Kidney (tissue), 14 donors: ENCODE results near the gene HOXC4. TPM values are rescaled to one million over a fixed set of nuclear protein-coding genes. Genes with fewer than 3 reads are reported as not detected.

Experiments used
- DNase-seq, 5 donors: peaks; one replicate each; pipeline ENCODE4 v3.0.0-alpha.2; 2013 to 2020
- FAIRE-seq: peaks from 2 replicates; lab custom pipeline; 2012; peaks lifted over from hg19 to GRCh38; lab: Jason Lieb, UNC
- H3K27ac ChIP-seq, 2 donors: one replicate each; pipeline ENCODE4 v1.7.0; 2013; ENCODE audit warnings: low read depth in 2 of 2, low read length in 2 of 2, inconsistent platforms in 1 of 2
- H3K27me3 ChIP-seq: one replicate; pipeline ENCODE4 v1.7.1; 2013; ENCODE audit warnings: low read length, inconsistent platforms; ENCODE audit not compliant: control insufficient read depth, insufficient read depth
- H3K36me3 ChIP-seq, 3 donors: one replicate each; pipeline versions ENCODE4 v1.7.0 to v1.7.1; 2013; ENCODE audit warnings: low read length in 3 of 3, control low read depth in 1 of 3, inconsistent platforms in 1 of 3; ENCODE audit not compliant: insufficient read depth in 3 of 3, control insufficient read depth in 2 of 3
- H3K4me1 ChIP-seq, 3 donors: one replicate each; pipeline versions ENCODE4 v1.7.0 to v1.7.1; 2013; ENCODE audit warnings: low read length in 3 of 3, inconsistent platforms in 1 of 3, low read depth in 1 of 3; ENCODE audit not compliant: control insufficient read depth in 2 of 3, insufficient read depth in 2 of 3
- H3K4me3 ChIP-seq, 3 donors: one replicate each; pipeline versions ENCODE4 v1.7.0 to v1.8.1; 2013; ENCODE audit warnings: low read length in 3 of 3, control low read depth in 1 of 3, inconsistent platforms in 1 of 3
- H3K9ac ChIP-seq, 3 donors: one replicate each; pipeline versions ENCODE4 v1.7.0 to v1.7.1; 2013; ENCODE audit warnings: low read length in 3 of 3, control low read depth in 1 of 3, inconsistent platforms in 1 of 3
- H3K9me3 ChIP-seq, 3 donors: one replicate each; pipeline versions ENCODE4 v1.7.0 to v1.7.1; 2013; ENCODE audit warnings: low read length in 3 of 3, control low read depth in 1 of 3, inconsistent platforms in 1 of 3; ENCODE audit not compliant: control insufficient read depth in 2 of 3, insufficient read depth in 1 of 3
- intact Hi-C: fragments of 100-400 bp; cut with DNase I; formaldehyde crosslinking; loops from one replicate; pipeline ENCODE4 v1.11.1; 2022
- polyA plus RNA-seq: library from polyadenylated mRNA; stranded (reverse); fragments of 350-450 nt; fragmentation: Illumina TruSeq; extraction: RNeasy Lipid Tissue Mini Kit (QIAGEN cat#74804); gene quantifications from one replicate; pipeline ENCODE4 v1.2.3, GENCODE V29; 2014; ENCODE audit warnings: low read depth, low replicate concordance; ENCODE audit not compliant: insufficient read depth
- total RNA-seq: library from RNA; stranded (reverse); fragmentation: NEBNext Ultra II Directional; extraction: Animal tissue kit (Norgen Biotek cat#: 25700); gene quantifications from one replicate; pipeline ENCODE4 v1.2.1, GENCODE V29; 2021
- TF ChIP-seq, protein P1 (sequence below): IDR thresholded peaks from 3 replicates; pipeline ENCODE4 v1.5.1; 2012; ENCODE audit warnings: mild to moderate bottlenecking, moderate library complexity, borderline replicate concordance; ENCODE audit not compliant: insufficient read depth; ENCODE audit errors: extremely low read depth
- donor health status: control.
- donor health status: control.
- donor health status: control.
- donor health status: control.
- donor health status: control.
- donor health status: DM: yes; HTN: yes; CAD: no.
- donor health status: Normal renal cell carcinoma (clear cell type).

The HOXC4 gene
- total and polyA plus RNA-seq, 2 donors from 2014 or later, result 13.9 to 24.5 TPM

DNA sequence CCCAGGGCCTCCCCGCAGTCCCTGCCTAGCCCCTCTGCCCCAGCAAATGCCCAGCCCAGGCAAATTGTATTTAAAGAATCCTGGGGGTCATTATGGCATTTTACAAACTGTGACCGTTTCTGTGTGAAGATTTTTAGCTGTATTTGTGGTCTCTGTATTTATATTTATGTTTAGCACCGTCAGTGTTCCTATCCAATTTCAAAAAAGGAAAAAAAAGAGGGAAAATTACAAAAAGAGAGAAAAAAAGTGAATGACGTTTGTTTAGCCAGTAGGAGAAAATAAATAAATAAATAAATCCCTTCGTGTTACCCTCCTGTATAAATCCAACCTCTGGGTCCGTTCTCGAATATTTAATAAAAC, 23.2 kb upstream of the HOXC4 start:
- TF ChIP-seq, protein P1, sequence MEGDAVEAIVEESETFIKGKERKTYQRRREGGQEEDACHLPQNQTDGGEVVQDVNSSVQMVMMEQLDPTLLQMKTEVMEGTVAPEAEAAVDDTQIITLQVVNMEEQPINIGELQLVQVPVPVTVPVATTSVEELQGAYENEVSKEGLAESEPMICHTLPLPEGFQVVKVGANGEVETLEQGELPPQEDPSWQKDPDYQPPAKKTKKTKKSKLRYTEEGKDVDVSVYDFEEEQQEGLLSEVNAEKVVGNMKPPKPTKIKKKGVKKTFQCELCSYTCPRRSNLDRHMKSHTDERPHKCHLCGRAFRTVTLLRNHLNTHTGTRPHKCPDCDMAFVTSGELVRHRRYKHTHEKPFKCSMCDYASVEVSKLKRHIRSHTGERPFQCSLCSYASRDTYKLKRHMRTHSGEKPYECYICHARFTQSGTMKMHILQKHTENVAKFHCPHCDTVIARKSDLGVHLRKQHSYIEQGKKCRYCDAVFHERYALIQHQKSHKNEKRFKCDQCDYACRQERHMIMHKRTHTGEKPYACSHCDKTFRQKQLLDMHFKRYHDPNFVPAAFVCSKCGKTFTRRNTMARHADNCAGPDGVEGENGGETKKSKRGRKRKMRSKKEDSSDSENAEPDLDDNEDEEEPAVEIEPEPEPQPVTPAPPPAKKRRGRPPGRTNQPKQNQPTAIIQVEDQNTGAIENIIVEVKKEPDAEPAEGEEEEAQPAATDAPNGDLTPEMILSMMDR, result no peak
- H3K4me3 ChIP-seq, result no peak overlapping the region
- H3K27me3 ChIP-seq, result peaks cover 3% of the 10 kb centered on the region
- no peak overlapping the region for H3K27ac ChIP-seq
- intact Hi-C loops, result loop anchor here (10.0 kb wide), 1 partner anchor 104 kb away; no protein-coding TSS in a partner anchor
- DNase-seq (no peak), FAIRE-seq (no peak)
- H3K9me3 ChIP-seq, result no peaks in the 10 kb centered on the region
- peaks cover 7 to 14% (median 9%) of the 10 kb centered on the region in 3 donors for H3K4me1 ChIP-seq
- H3K36me3 ChIP-seq, result peaks cover 0 to 4% (median 0%) of the 10 kb centered on the region in 3 donors
- no peak overlapping the region for H3K9ac ChIP-seq

DNA sequence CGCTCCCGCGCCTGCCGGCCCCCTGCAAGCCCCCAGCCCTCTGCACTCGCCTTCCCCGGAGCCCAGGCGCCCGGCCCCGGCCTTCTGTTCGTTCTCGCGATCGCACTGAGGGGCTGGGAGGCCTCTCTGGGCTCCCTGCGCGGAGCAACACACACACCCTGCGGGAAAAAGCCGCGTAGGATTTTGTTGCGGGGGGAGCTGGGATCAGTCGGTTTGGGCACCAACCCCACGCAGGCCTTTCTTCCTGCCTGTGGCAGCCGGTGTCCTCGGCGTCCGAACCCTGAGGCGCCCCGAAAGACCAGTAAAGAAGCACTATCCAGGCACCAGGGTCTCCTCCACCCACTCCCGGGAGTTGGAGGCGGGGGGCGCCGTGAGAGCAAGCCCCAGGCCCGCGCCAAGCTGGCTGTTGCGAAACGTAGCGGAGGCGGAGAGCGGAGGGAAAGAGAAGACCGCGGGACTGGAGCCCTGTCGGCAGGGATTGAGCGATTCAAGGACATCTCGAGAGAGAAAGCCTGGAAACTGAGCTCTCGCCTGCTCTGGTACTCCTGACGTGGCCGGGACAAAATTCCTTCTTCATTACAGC, 22.7 kb upstream of the HOXC4 start:
- H3K36me3 ChIP-seq, result peaks cover 0 to 4% (median 0%) of the 10 kb centered on the region in 3 donors
- no peak overlapping the region for H3K9ac ChIP-seq
- no peak overlapping the region for H3K27ac ChIP-seq
- intact Hi-C loops, result loop anchor here (10.0 kb wide), 1 partner anchor 104 kb away; no protein-coding TSS in a partner anchor
- H3K4me3 ChIP-seq, result no peak overlapping the region
- H3K9me3 ChIP-seq, result no peaks in the 10 kb centered on the region
- peaks cover 9 to 20% (median 9%) of the 10 kb centered on the region in 3 donors for H3K4me1 ChIP-seq
- H3K27me3 ChIP-seq, result peaks cover 3% of the 10 kb centered on the region
- no peak for FAIRE-seq
- TF ChIP-seq, protein P1, result no peak
- peak in 3 of 5 donors; percentile 60 to 86 (median 75) for DNase-seq

DNA sequence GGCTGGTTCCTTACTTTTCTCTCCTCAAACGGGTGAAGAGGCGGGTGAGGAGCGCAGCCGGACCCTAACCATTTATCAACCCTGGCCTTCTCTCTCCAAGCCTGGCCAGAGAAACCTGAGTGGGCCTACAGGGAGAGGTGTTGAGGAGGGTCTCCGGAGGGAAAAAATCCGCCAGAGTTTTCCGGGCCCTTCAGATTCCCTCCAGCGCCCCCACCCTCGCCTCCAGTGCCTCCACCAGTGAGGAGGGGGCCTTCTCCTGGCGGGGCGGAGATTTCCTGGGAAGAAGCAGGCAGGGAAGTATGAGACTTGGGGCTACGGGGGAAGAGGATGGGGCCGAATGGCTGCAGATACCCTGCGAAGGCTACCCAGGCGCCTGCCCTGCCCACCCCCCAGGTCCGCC, 22.2 kb upstream of the HOXC4 start:
- Histone ChIP-seq H3K9ac (no peak overlapping the region), H3K4me3 (no peak overlapping the region), H3K27ac (no peak overlapping the region), H3K4me1 (peaks cover 4 to 22% (median 10%) of the 10 kb centered on the region in 3 donors), H3K36me3 (peaks cover 0 to 4% (median 0%) of the 10 kb centered on the region in 3 donors), H3K9me3 (no peaks in the 10 kb centered on the region), H3K27me3 (no peaks in the 10 kb centered on the region)
- no peak for FAIRE-seq
- TF ChIP-seq, protein P1, result no peak
- intact Hi-C loops, result loop anchor here (10.0 kb wide), 1 partner anchor 103 kb away; no protein-coding TSS in a partner anchor
- DNase-seq, result peak in 1 of 5 donors; percentile 69
